GM10266 (cell line): ENCODE data around the gene RPL7A.
"Not testable (repeated sequence)": the region's sequence is repeated elsewhere in the genome, so short reads cannot be mapped to it uniquely, and the experiment has no call there.

Experiments
- DNase-seq: peaks from one replicate; pipeline ENCODE4 v3.0.0; 2012; ENCODE audit errors: extremely low spot score
- TF ChIP-seq, protein P1 (sequence below): IDR thresholded peaks from 2 replicates; pipeline ENCODE4 v1.5.1; 2012; ENCODE audit warnings: mild to moderate bottlenecking, low read depth; ENCODE audit not compliant: control insufficient read depth, insufficient read depth; ENCODE audit errors: missing control alignments

The RPL7A gene

DNA sequence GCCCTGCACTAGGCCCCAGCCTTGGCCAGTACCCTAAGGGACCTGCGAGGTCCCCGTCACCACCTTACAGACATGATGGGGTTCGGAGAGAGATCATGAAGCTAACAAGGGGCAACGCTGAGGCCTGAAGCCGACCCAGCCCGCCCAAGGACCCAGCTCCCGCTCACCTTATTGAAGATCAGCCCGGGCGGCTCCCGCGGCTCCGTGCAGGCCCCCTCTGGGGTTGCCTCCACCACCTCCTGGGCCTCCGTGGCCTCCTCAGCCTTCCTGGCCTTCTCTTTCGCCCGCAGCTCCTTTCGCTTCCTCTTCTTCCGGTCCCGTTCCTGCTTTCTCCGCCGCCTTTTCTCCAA, 15.7 kb upstream of the RPL7A start:
- TF ChIP-seq, protein P1, sequence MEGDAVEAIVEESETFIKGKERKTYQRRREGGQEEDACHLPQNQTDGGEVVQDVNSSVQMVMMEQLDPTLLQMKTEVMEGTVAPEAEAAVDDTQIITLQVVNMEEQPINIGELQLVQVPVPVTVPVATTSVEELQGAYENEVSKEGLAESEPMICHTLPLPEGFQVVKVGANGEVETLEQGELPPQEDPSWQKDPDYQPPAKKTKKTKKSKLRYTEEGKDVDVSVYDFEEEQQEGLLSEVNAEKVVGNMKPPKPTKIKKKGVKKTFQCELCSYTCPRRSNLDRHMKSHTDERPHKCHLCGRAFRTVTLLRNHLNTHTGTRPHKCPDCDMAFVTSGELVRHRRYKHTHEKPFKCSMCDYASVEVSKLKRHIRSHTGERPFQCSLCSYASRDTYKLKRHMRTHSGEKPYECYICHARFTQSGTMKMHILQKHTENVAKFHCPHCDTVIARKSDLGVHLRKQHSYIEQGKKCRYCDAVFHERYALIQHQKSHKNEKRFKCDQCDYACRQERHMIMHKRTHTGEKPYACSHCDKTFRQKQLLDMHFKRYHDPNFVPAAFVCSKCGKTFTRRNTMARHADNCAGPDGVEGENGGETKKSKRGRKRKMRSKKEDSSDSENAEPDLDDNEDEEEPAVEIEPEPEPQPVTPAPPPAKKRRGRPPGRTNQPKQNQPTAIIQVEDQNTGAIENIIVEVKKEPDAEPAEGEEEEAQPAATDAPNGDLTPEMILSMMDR, result no peak
- no peak for DNase-seq

- no peak for DNase-seq
- TF ChIP-seq, protein P1, result no peak
These were observed 15.0 kb upstream of the RPL7A start for GRCh38 chr9:133333011-133333410.

DNA sequence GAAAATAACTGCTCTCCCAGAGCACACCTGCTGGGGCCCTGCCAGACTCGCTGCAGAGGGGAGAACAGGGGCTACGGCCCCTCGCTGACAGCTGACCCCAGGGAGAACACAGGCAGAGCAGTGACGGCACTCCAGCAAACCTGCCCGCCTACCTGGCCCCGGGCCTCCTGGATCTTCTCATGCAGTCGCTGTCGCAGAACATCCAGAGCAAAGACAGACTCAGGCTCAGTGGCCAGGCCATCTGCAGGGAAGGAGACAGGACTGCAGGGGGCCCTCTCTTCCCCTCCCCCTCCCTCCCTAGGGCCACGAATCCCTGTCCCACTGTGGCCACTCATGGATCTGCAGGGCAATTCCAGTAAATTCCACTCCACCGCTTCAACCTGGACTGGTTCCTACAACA, 14.5 kb upstream of the RPL7A start:
- TF ChIP-seq, protein P1, result no peak
- DNase-seq, result no peak

GRCh38 chr9:133334161-133334560, 13.9 kb upstream of the RPL7A start:
- TF ChIP-seq, protein P1, result no peak
- no peak for DNase-seq

GRCh38 chr9:133334888-133335287, 13.1 kb upstream of the RPL7A start:
- not testable (repeated sequence) for DNase-seq

GRCh38 chr9:133335924-133336811, 11.8 kb upstream of the RPL7A start, which contains the start of gene SURF6:
Gene SURF6, minus strand, starts transcription at chr9:133336188. Its CDS starts 56 bp downstream, at chr9:133336132.
- TF ChIP-seq, protein P1, result no peak
- DNase-seq, result peak; percentile 94

- no peak for DNase-seq
- TF ChIP-seq, protein P1, result no peak
These were observed 8.4 kb upstream of the RPL7A start for GRCh38 chr9:133339641-133340040.
